DLD1 (cell line): ENCODE data around the gene SNX3.

Source experiments
- in situ Hi-C: cut with HindIII; loops from 2 replicates; pipeline ENCODE4 v1.10.0; 2017; ENCODE audit warnings: low sequenced_read_pairs

Gene SNX3

GRCh38 chr6:108207013-108207412, 53.8 kb downstream of the SNX3 start:
- in situ Hi-C loops: no loop called here

GRCh38 chr6:108203189-108204112, 57.4 kb downstream of the SNX3 start:
- in situ Hi-C loops: no loop called here

- in situ Hi-C loops: no loop called here
These were observed 60.2 kb downstream of the SNX3 start for GRCh38 chr6:108200631-108201030.

GRCh38 chr6:108200186-108200585, 60.7 kb downstream of the SNX3 start:
- in situ Hi-C loops: no loop called here

- in situ Hi-C loops: no loop called here
These were observed 61.9 kb downstream of the SNX3 start for GRCh38 chr6:108198761-108199498.

- in situ Hi-C loops: no loop called here
These were observed 65.6 kb downstream of the SNX3 start for GRCh38 chr6:108195209-108195608.

- in situ Hi-C loops: no loop called here
These were observed 66.3 kb downstream of the SNX3 start for GRCh38 chr6:108194503-108194902.

GRCh38 chr6:108193835-108194234, 67.0 kb downstream of the SNX3 start:
- in situ Hi-C loops: no loop called here

- in situ Hi-C loops: no loop called here
These were observed 67.7 kb downstream of the SNX3 start for GRCh38 chr6:108193131-108193530.

- in situ Hi-C loops: no loop called here
These were observed 73.3 kb downstream of the SNX3 start for GRCh38 chr6:108187519-108187918.

- in situ Hi-C loops: no loop called here
These were observed 74.6 kb downstream of the SNX3 start for GRCh38 chr6:108186226-108186625.

GRCh38 chr6:108180776-108181175, 80.1 kb downstream of the SNX3 start:
- in situ Hi-C loops: no loop called here

- in situ Hi-C loops: no loop called here
These were observed 80.6 kb downstream of the SNX3 start for GRCh38 chr6:108180266-108180665.

GRCh38 chr6:108179741-108180140, 81.1 kb downstream of the SNX3 start:
- in situ Hi-C loops: no loop called here

GRCh38 chr6:108176281-108177089, 84.4 kb downstream of the SNX3 start:
- in situ Hi-C loops: no loop called here

- in situ Hi-C loops: no loop called here
These were observed 85.1 kb downstream of the SNX3 start for GRCh38 chr6:108175592-108176279.

- in situ Hi-C loops: no loop called here
These were observed 85.7 kb downstream of the SNX3 start for GRCh38 chr6:108175176-108175591.

- in situ Hi-C loops: no loop called here
These were observed 86.3 kb downstream of the SNX3 start for GRCh38 chr6:108174371-108175175.

GRCh38 chr6:108171918-108172516, 88.8 kb downstream of the SNX3 start:
- in situ Hi-C loops: no loop called here
